Calu3 (cell line): ENCODE data around the gene RABAC1. TPM values are rescaled to one million over a fixed set of nuclear protein-coding genes. Genes with fewer than 3 reads are reported as not detected.
"Not testable (repeated sequence)": the region's sequence is repeated elsewhere in the genome, so short reads cannot be mapped to it uniquely, and the experiment has no call there.

Experiments
- BruUV-seq: library from RNA; stranded (reverse); fragments of 400-500 nt; replicated peaks from 2 replicates; lab custom pipeline; 2021; lab: Mats Ljungman, UMichigan
- CTCF ChIA-PET: fragments of 300-600 bp; sonication (Branson Sonifier 250); formaldehyde crosslinking; loops from one replicate; lab custom pipeline; 2022; ENCODE audit warnings: antibody characterized with exemption; lab: Charles Lee
- DNase-seq: peaks from one replicate; pipeline ENCODE4 v3.0.0; 2022
- H3K27ac Mint-ChIP-seq: one replicate; pipeline ENCODE4 v1.8.0; 2022; ENCODE audit warnings: mixed read lengths; ENCODE audit not compliant: unreplicated experiment
- H3K27me3 Mint-ChIP-seq: one replicate; pipeline ENCODE4 v1.8.0; 2022; ENCODE audit warnings: mixed read lengths; ENCODE audit not compliant: unreplicated experiment
- H3K36me3 Mint-ChIP-seq: one replicate; pipeline ENCODE4 v1.8.0; 2022; ENCODE audit warnings: mild to moderate bottlenecking, moderate library complexity, mixed read lengths; ENCODE audit not compliant: insufficient read depth, unreplicated experiment
- H3K4me1 Mint-ChIP-seq: one replicate; pipeline ENCODE4 v1.8.0; 2022; ENCODE audit warnings: mild to moderate bottlenecking, low read depth, mixed read lengths; ENCODE audit not compliant: unreplicated experiment
- H3K4me3 Mint-ChIP-seq: one replicate; pipeline ENCODE4 v1.8.0; 2022; ENCODE audit warnings: mild to moderate bottlenecking, low read depth, moderate library complexity, mixed read lengths; ENCODE audit not compliant: unreplicated experiment
- H3K9me3 Mint-ChIP-seq: one replicate; pipeline ENCODE4 v1.8.0; 2022; ENCODE audit warnings: low read depth, mixed read lengths; ENCODE audit not compliant: unreplicated experiment
- intact Hi-C: fragments of 100-400 bp; cut with micrococcal nuclease; formaldehyde crosslinking; loops from one replicate; pipeline ENCODE4 v1.10.0; 2022; ENCODE audit not compliant: unreplicated experiment
- total RNA-seq: library from RNA; stranded (reverse); gene quantifications from 2 replicates; pipeline ENCODE4 v1.2.3, GENCODE V29; 2022
- TF ChIP-seq, protein P1 (sequence below): fragments of 200-600 bp; IDR thresholded peaks from one replicate; pipeline ENCODE4 v1.8.0; 2022; ENCODE audit warnings: antibody characterized with exemption; ENCODE audit not compliant: unreplicated experiment

The RABAC1 gene
- total RNA-seq, 1 experiment from 2014 or later, result 116 TPM

- TF ChIP-seq, protein P1, sequence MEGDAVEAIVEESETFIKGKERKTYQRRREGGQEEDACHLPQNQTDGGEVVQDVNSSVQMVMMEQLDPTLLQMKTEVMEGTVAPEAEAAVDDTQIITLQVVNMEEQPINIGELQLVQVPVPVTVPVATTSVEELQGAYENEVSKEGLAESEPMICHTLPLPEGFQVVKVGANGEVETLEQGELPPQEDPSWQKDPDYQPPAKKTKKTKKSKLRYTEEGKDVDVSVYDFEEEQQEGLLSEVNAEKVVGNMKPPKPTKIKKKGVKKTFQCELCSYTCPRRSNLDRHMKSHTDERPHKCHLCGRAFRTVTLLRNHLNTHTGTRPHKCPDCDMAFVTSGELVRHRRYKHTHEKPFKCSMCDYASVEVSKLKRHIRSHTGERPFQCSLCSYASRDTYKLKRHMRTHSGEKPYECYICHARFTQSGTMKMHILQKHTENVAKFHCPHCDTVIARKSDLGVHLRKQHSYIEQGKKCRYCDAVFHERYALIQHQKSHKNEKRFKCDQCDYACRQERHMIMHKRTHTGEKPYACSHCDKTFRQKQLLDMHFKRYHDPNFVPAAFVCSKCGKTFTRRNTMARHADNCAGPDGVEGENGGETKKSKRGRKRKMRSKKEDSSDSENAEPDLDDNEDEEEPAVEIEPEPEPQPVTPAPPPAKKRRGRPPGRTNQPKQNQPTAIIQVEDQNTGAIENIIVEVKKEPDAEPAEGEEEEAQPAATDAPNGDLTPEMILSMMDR, result no peak
- Mint-ChIP-seq H3K27me3 (no peaks in the 10 kb centered on the region), H3K4me1 (peaks cover 3% of the 10 kb centered on the region), H3K36me3 (peaks cover 3% of the 10 kb centered on the region), H3K27ac (no peak overlapping the region), H3K9me3 (no peaks in the 10 kb centered on the region), H3K4me3 (no peak overlapping the region)
- no peak for DNase-seq
- CTCF ChIA-PET, result no interaction called here
- intact Hi-C loops, result no loop called here
- BruUV-seq, result no TSS peak
Observed at GRCh38 chr19:41918095-41918494, 41.0 kb downstream of the RABAC1 start.

- Mint-ChIP-seq H3K36me3 (peaks cover 6% of the 10 kb centered on the region), H3K4me1 (no peaks in the 10 kb centered on the region), H3K27ac (no peak overlapping the region), H3K9me3 (no peaks in the 10 kb centered on the region), H3K27me3 (no peaks in the 10 kb centered on the region), H3K4me3 (no peak overlapping the region)
- CTCF ChIA-PET, result no interaction called here
- intact Hi-C loops, result no loop called here
- DNase-seq, result no peak
- BruUV-seq, result no TSS peak
- TF ChIP-seq, protein P1, result no peak
Observed at GRCh38 chr19:41917676-41918075, 41.4 kb downstream of the RABAC1 start.

GRCh38 chr19:41915776-41916414, 43.2 kb downstream of the RABAC1 start:
- BruUV-seq, result no TSS peak
- Mint-ChIP-seq H3K9me3 (no peaks in the 10 kb centered on the region), H3K4me1 (no peaks in the 10 kb centered on the region), H3K27me3 (no peaks in the 10 kb centered on the region), H3K4me3 (no peak overlapping the region), H3K36me3 (peaks cover 10% of the 10 kb centered on the region), H3K27ac (no peak overlapping the region)
- DNase-seq, result no peak
- TF ChIP-seq, protein P1, result no peak
- CTCF ChIA-PET, result no interaction called here
- intact Hi-C loops, result no loop called here

DNA sequence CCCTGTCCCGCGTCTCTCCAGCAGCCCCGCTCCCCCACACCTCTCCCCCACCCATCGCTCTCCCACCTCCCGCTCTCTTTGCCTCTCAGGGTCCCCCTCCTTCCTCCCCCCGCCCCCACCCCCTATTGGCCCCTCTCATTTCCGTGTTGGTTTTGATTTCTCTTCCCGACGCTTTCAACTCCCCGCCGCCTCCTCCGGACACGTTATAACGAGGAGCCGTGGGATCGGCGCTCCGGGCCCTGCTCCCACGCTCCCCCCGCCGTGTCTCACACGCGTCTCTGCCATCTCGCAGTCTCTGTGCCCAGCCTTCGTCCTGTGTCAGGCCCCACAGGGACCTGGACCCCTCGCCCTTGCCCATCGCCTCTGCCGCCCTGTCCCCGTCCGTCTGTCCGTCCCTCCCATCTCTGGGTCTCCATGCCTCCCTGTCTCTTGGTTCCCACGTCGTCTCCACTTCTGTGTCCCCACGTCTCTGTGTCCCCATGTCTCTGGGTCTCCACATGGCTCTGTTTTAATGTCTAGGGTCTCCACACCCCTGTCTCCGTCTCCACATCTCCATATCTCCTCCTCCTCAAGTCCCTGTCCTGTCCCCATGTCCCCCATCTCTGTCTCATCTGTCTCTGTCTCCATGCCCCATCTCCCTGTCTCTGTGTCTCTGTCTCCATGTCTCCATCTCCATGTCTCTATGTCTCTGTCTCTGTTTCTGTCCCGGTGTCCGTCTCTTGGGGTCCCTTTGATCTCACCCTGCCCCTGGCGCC, 43.9 kb downstream of the RABAC1 start:
- CTCF ChIA-PET, result no interaction called here
- TF ChIP-seq, protein P1, result no peak
- Mint-ChIP-seq H3K27ac (no peak overlapping the region), H3K9me3 (no peaks in the 10 kb centered on the region), H3K4me3 (no peak overlapping the region), H3K36me3 (peaks cover 11% of the 10 kb centered on the region), H3K4me1 (no peaks in the 10 kb centered on the region), H3K27me3 (no peaks in the 10 kb centered on the region)
- intact Hi-C loops, result no loop called here
- no peak for DNase-seq
- no TSS peak for BruUV-seq

GRCh38 chr19:41914424-41914834, 44.7 kb downstream of the RABAC1 start:
- H3K27me3 Mint-ChIP-seq, DNase-seq, BruUV-seq, H3K27ac Mint-ChIP-seq, H3K4me3 Mint-ChIP-seq, intact Hi-C loops, H3K4me1 Mint-ChIP-seq, H3K9me3 Mint-ChIP-seq, CTCF ChIA-PET: not testable (repeated sequence)
- H3K36me3 Mint-ChIP-seq, result peaks cover 11% of the 10 kb centered on the region
